Measurements from ENCODE around the gene KLB.

- no peak for TF ChIP-seq POLR2AphosphoS5 (IDR thresholded peaks at IDR 0.05; ENCODE audit: low read depth, low read length)
- TF ChIP-seq SIN3A (IDR thresholded peaks at IDR 0.05; ENCODE audit: borderline replicate concordance, insufficient read depth, low read length) = no peak
Measured at GRCh38 chr4:39486221-39486804, 79.6 kb downstream of the KLB start.

Measured in PFSK-1 (cell line).